Astrocyte of the cerebellum (primary cell): Measurements from ENCODE around the gene FAM222B.

ENCODE experiments used
- DNase-seq: peaks from one replicate; pipeline ENCODE4 v3.0.0-alpha.2; 2011; ENCODE audit warnings: low read depth
- H3K4me3 ChIP-seq: 2 replicates; pipeline ENCODE4 v1.5.1; 2011; ENCODE audit warnings: mild to moderate bottlenecking, low read depth, low read length, moderate library complexity
- in situ Hi-C: cut with HindIII; loops from 2 replicates; pipeline ENCODE4 v1.10.0; 2017; ENCODE audit warnings: low sequenced_read_pairs
- TF ChIP-seq, protein P1 (sequence below): IDR thresholded peaks from 2 replicates; pipeline ENCODE4 v1.5.1; 2012; ENCODE audit warnings: low read length, low read depth, moderate library complexity, mild to moderate bottlenecking; ENCODE audit errors: missing control alignments

FAM222B gene

GRCh38 chr17:28712705-28713415, 129.7 kb downstream of the FAM222B start:
- H3K4me3 ChIP-seq, result no peak overlapping the region
- DNase-seq, result no peak
- TF ChIP-seq, protein P1, sequence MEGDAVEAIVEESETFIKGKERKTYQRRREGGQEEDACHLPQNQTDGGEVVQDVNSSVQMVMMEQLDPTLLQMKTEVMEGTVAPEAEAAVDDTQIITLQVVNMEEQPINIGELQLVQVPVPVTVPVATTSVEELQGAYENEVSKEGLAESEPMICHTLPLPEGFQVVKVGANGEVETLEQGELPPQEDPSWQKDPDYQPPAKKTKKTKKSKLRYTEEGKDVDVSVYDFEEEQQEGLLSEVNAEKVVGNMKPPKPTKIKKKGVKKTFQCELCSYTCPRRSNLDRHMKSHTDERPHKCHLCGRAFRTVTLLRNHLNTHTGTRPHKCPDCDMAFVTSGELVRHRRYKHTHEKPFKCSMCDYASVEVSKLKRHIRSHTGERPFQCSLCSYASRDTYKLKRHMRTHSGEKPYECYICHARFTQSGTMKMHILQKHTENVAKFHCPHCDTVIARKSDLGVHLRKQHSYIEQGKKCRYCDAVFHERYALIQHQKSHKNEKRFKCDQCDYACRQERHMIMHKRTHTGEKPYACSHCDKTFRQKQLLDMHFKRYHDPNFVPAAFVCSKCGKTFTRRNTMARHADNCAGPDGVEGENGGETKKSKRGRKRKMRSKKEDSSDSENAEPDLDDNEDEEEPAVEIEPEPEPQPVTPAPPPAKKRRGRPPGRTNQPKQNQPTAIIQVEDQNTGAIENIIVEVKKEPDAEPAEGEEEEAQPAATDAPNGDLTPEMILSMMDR, result no peak
- in situ Hi-C loops, result no loop called here

- TF ChIP-seq, protein P1, result no peak
- H3K4me3 ChIP-seq, result no peak overlapping the region
- in situ Hi-C loops, result no loop called here
- no peak for DNase-seq
Observed at GRCh38 chr17:28712032-28712704, 130.4 kb downstream of the FAM222B start.

DNA sequence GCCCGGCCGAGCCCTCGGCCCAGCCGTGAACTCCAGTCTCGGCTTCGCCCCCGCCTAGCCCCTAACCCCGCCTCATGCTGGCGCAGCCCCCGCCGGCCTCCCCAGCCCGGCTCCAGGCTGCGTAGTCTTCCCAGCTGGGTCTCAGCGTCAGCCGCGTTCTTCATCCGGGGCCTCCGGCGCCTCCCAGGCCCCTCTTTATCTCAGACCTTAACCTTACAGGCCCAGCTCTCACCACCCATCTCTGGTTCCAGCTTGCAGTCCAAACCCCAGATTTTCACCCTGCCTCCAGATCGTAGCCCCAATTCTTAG, 130.9 kb downstream of the FAM222B start, which contains the start of gene PROCA1:
Gene PROCA1, minus strand, starts transcription at position 166 of the 309 bp plus-strand sequence. CDS start 228 bp downstream, outside the sequence.
- H3K4me3 ChIP-seq, result peak within 1 kb of the TSS; percentile 54
- no peak for DNase-seq
- in situ Hi-C loops, result no loop called here
- TF ChIP-seq, protein P1, result no peak

- peak overlapping the region; percentile 54 for H3K4me3 ChIP-seq
- TF ChIP-seq, protein P1, result no peak
- DNase-seq, result no peak
- in situ Hi-C loops, result no loop called here
Observed at GRCh38 chr17:28710861-28711722, 131.5 kb downstream of the FAM222B start.

- DNase-seq, result no peak
- in situ Hi-C loops, result no loop called here
- TF ChIP-seq, protein P1, result no peak
- H3K4me3 ChIP-seq, result no peak overlapping the region
Observed at GRCh38 chr17:28707339-28707720, 135.3 kb downstream of the FAM222B start.
